DND-41 (cell line): ENCODE data around the gene CAMSAP2.
"Not testable (repeated sequence)": the region's sequence is repeated elsewhere in the genome, so short reads cannot be mapped to it uniquely, and the experiment has no call there.

ENCODE experiments used
- ATAC-seq: fragments of 200-7000 bp; cut with Tn5 transposase; 3 replicates; pipeline ENCODE4 v1.9.1; 2021; ENCODE audit warnings: low read depth; ENCODE audit not compliant: insufficient read depth
- DNase-seq: peaks from one replicate; pipeline ENCODE4 v3.0.0-alpha.2; 2020
- H2AFZ ChIP-seq: 2 replicates; pipeline ENCODE4 v1.6.0; 2012; ENCODE audit warnings: low read depth, low read length
- H3K27ac ChIP-seq: 2 replicates; pipeline ENCODE4 v1.5.1; 2012; ENCODE audit warnings: low read length, inconsistent platforms
- H3K27me3 ChIP-seq: fragments of 200-600 bp; sonication (generic); 2 replicates; pipeline ENCODE4 v1.6.0; 2012; ENCODE audit warnings: low read length, mild to moderate bottlenecking, inconsistent platforms; ENCODE audit not compliant: insufficient read depth, poor library complexity
- H3K36me3 ChIP-seq: 2 replicates; pipeline ENCODE4 v1.5.1; 2012; ENCODE audit warnings: low read length, inconsistent platforms; ENCODE audit not compliant: insufficient read depth
- H3K4me1 ChIP-seq: 2 replicates; pipeline ENCODE4 v1.5.1; 2012; ENCODE audit warnings: mild to moderate bottlenecking, low read length; ENCODE audit not compliant: insufficient read depth
- H3K4me2 ChIP-seq: 2 replicates; pipeline ENCODE4 v1.6.0; 2012; ENCODE audit warnings: mild to moderate bottlenecking, moderate library complexity, low read length, inconsistent platforms; ENCODE audit not compliant: insufficient read depth
- H3K4me3 ChIP-seq, 2 experiments: fragments of 200-600 bp in 1 of 2; shearing (Covaris generic) in 1 of 2; 2 replicates each; pipeline ENCODE4 v1.5.1; 2012 to 2016; ENCODE audit warnings: inconsistent platforms in 2 of 2, low read length in 2 of 2, mild to moderate bottlenecking in 2 of 2, low read depth in 1 of 2, moderate library complexity in 1 of 2
- H3K79me2 ChIP-seq: 2 replicates; pipeline ENCODE4 v1.6.0; 2012; ENCODE audit warnings: low read length, inconsistent platforms; ENCODE audit not compliant: insufficient read depth
- H3K9ac ChIP-seq: 2 replicates; pipeline ENCODE4 v1.6.0; 2012; ENCODE audit warnings: low read depth, mild to moderate bottlenecking, inconsistent platforms, low read length, moderate library complexity
- H3K9me3 ChIP-seq: 2 replicates; pipeline ENCODE4 v1.5.1; 2012; ENCODE audit warnings: low read length, moderate library complexity, mild to moderate bottlenecking, inconsistent platforms; ENCODE audit not compliant: insufficient read depth, severe bottlenecking
- H4K20me1 ChIP-seq: 2 replicates; pipeline ENCODE4 v1.6.0; 2012; ENCODE audit warnings: low read length; ENCODE audit not compliant: insufficient read depth
- EZH2 ChIP-seq: IDR thresholded peaks from 3 replicates; pipeline ENCODE4 v1.6.1; 2012; ENCODE audit warnings: borderline replicate concordance, low read depth, mild to moderate bottlenecking, moderate library complexity, low read length, inconsistent platforms; ENCODE audit not compliant: severe bottlenecking
- TF ChIP-seq, protein P1 (sequence below): IDR thresholded peaks from 2 replicates; pipeline ENCODE4 v1.5.1; 2012; ENCODE audit warnings: borderline replicate concordance, low read length, moderate library complexity, mild to moderate bottlenecking; ENCODE audit not compliant: poor library complexity, severe bottlenecking; ENCODE audit errors: extremely low read depth

CAMSAP2 gene

DNA sequence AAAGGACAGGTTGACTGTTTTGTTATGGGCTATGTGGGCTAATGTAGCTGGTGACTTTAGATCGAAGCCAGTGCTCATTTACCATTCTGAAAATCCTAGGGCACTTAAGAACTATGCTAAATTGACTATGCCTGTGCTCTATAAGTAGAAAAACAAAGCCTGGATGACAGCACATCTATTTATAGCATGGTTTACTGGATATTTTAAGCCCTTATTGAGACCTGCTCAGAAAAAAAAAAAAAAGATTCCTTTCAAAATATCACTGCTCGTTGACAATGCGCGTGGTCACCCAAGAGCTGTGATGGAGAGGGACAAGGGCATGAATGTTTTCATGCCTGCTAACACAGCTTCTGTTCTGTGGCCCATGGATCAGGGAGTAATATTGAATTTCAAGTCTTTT, 48.1 kb downstream of the CAMSAP2 start:
- no peaks in the 10 kb centered on the region for H3K79me2 ChIP-seq
- no peaks in the 10 kb centered on the region for H3K27me3 ChIP-seq
- no peak overlapping the region for H3K4me3 ChIP-seq
- H3K9me3 ChIP-seq = no peaks in the 10 kb centered on the region
- H3K4me1 ChIP-seq = no peaks in the 10 kb centered on the region
- no peak for DNase-seq
- no peak overlapping the region for H3K4me2 ChIP-seq
- H3K9ac ChIP-seq = no peak overlapping the region
- H3K27ac ChIP-seq = no peak overlapping the region
- ATAC-seq = no peak
- H2AFZ ChIP-seq = no peak overlapping the region
- H4K20me1 ChIP-seq = no peaks in the 10 kb centered on the region
- no peak for TF ChIP-seq EZH2
- TF ChIP-seq, protein P1, sequence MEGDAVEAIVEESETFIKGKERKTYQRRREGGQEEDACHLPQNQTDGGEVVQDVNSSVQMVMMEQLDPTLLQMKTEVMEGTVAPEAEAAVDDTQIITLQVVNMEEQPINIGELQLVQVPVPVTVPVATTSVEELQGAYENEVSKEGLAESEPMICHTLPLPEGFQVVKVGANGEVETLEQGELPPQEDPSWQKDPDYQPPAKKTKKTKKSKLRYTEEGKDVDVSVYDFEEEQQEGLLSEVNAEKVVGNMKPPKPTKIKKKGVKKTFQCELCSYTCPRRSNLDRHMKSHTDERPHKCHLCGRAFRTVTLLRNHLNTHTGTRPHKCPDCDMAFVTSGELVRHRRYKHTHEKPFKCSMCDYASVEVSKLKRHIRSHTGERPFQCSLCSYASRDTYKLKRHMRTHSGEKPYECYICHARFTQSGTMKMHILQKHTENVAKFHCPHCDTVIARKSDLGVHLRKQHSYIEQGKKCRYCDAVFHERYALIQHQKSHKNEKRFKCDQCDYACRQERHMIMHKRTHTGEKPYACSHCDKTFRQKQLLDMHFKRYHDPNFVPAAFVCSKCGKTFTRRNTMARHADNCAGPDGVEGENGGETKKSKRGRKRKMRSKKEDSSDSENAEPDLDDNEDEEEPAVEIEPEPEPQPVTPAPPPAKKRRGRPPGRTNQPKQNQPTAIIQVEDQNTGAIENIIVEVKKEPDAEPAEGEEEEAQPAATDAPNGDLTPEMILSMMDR = no peak
- H3K36me3 ChIP-seq = no peaks in the 10 kb centered on the region

DNA sequence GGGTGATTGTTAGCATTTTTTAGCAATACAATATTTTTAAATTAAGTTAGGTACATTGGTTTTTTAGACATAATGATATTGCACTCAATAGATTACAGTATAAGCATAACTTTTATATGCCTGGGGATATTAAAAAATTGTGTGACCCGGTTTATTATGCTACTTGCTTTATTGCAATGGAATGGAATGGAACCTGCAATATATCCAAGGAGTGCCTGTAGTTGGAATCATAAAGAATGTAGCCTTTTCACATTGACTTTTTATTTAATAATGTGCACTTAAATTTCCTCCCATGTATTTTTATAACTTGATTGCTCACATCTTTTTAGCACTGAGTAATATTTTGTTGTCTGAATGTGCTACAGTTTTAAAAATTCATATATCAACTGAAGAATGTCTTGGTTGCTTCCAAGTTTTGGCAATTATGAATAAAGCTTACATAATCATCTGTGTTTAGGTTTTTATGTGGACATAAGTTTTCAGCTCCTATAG, 49.2 kb downstream of the CAMSAP2 start:
- DNase-seq (no peak), ATAC-seq (no peak)
- no peaks in the 10 kb centered on the region for H3K9me3 ChIP-seq
- H3K27ac ChIP-seq = no peak overlapping the region
- no peaks in the 10 kb centered on the region for H3K4me1 ChIP-seq
- no peaks in the 10 kb centered on the region for H3K36me3 ChIP-seq
- H4K20me1 ChIP-seq = no peaks in the 10 kb centered on the region
- no peaks in the 10 kb centered on the region for H3K27me3 ChIP-seq
- no peak overlapping the region for H3K9ac ChIP-seq
- H3K4me2 ChIP-seq = no peak overlapping the region
- TF ChIP-seq, protein P1 = no peak
- no peak for TF ChIP-seq EZH2
- H3K4me3 ChIP-seq = no peak overlapping the region
- no peak overlapping the region for H2AFZ ChIP-seq
- H3K79me2 ChIP-seq = no peaks in the 10 kb centered on the region

DNA sequence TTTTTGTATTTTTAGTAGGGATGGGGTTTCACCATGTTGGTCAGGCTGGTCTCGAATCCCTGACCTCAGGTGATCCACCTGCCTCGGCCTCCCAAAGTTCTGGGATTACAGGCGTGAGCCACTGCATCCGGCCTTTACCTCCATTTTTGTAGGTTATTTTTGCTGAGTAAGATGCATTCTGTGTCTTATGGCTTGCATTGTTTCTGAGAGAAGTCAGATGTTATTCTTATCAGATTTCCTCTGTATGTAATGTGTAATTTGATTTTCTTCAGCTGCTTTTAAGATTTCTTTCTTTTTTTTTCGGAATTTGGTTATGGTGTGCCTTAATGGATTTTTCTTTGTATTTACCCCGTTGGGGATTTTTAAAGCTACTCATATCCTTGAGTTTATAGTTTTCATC, 52.3 kb downstream of the CAMSAP2 start:
- not testable (repeated sequence) for H3K27ac ChIP-seq, ATAC-seq, H2AFZ ChIP-seq, H3K4me2 ChIP-seq, H3K4me1 ChIP-seq, H3K79me2 ChIP-seq, H3K4me3 ChIP-seq, H3K9me3 ChIP-seq, H3K27me3 ChIP-seq, DNase-seq, H3K9ac ChIP-seq, H3K36me3 ChIP-seq, H4K20me1 ChIP-seq

DNA sequence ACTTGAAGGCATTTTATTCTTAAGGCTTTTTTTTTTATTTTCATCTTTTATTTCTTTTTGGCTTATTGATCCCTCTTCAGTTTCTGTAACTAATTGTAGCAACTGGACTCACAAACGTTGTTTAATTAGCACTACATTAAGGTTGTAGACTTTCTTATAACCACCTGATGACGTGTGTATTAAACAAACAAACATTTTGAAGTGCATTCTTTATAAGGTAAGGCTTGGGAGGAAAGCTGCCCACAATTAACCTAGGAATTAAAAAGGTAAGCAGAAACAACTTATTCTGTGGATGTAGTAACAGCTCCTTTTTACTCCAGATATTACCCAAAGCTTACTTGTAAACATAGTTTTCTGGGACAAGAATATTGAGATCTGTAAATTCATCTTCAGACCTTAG, 55.0 kb downstream of the CAMSAP2 start:
- no peak overlapping the region for H3K9ac ChIP-seq
- no peaks in the 10 kb centered on the region for H3K9me3 ChIP-seq
- H4K20me1 ChIP-seq = no peaks in the 10 kb centered on the region
- DNase-seq (no peak), ATAC-seq (no peak)
- no peaks in the 10 kb centered on the region for H3K79me2 ChIP-seq
- H3K4me2 ChIP-seq = no peak overlapping the region
- H3K4me3 ChIP-seq = no peak overlapping the region
- no peak overlapping the region for H2AFZ ChIP-seq
- H3K4me1 ChIP-seq = no peaks in the 10 kb centered on the region
- TF ChIP-seq, protein P1 = no peak
- H3K27ac ChIP-seq = no peak overlapping the region
- no peaks in the 10 kb centered on the region for H3K27me3 ChIP-seq
- H3K36me3 ChIP-seq = no peaks in the 10 kb centered on the region
